Ecto neural progenitor cell (in vitro differentiated cells): ENCODE results near the gene HTR3C.
"Not testable (repeated sequence)": the region's sequence is repeated elsewhere in the genome, so short reads cannot be mapped to it uniquely, and the experiment has no call there.

Experiments used
- DNase-seq: peaks from one replicate; pipeline ENCODE4 v3.0.0-alpha.2; 2018; ENCODE audit warnings: low spot score

The HTR3C gene

DNA sequence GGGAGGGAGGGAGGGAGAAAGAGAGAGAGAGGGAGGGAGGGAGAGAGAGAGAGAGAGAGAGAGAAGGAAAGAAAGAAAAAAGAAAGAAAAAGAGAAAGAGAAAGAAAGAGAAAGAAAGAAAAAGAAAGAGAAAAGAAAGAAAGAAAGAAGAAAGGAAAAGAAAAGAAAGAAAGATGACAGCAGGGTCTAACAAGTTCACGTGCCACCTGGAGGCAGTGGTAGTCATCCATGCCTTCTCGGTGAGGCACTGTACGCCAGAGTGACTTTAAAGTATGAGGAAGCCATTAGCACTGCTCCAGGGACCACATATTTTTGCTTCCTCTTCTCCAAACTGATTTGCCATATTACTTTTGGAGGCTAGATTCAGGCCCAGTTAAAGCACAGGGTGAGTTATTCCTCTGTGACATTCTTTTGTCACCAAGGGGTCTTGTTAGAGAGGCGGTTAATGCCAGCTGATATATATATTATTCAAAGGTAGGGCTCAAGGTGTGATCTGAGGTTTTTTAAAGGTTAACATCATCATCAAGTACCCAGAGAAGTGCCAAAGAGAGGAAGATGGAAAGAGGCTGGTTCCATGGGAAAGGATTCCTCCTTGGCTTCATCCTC is 21.6 kb upstream of the HTR3C start, which contains the start of gene HTR3D:
Gene HTR3D, plus strand, starts transcription at position 556 of the 606 bp plus-strand sequence. Its CDS starts 0 bp downstream, at position 556.
- DNase-seq = no peak

DNA sequence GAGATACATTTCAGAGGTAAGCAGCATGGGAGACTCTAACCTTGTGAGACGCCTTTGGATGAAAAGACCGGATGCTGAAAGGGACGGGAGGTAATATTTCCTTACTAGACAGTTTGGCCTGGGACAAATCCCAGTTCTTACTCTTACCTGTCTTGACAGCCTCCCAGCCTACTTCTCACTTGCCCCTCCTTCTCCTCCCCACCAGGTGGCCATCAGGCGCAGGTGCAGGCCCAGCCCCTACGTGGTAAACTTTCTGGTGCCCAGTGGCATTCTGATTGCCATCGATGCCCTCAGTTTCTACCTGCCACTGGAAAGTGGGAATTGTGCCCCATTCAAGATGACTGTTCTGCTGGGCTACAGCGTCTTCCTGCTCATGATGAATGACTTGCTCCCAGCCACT is 15.0 kb upstream of the HTR3C start:
- no peak for DNase-seq

DNA sequence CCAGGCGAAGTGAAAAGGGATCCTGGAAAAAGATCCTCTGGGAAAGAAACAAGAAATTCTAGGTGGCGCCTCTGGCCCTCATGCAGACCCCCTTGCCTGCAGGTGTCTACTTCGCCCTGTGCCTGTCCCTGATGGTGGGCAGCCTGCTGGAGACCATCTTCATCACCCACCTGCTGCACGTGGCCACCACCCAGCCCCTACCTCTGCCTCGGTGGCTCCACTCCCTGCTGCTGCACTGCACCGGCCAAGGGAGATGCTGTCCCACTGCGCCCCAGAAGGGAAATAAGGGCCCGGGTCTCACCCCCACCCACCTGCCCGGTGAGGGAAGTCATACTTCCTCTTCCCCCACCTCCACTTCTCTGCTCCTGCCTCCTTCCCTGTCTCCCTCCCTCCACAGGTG is 14.5 kb upstream of the HTR3C start:
- DNase-seq = not testable (repeated sequence)

DNA sequence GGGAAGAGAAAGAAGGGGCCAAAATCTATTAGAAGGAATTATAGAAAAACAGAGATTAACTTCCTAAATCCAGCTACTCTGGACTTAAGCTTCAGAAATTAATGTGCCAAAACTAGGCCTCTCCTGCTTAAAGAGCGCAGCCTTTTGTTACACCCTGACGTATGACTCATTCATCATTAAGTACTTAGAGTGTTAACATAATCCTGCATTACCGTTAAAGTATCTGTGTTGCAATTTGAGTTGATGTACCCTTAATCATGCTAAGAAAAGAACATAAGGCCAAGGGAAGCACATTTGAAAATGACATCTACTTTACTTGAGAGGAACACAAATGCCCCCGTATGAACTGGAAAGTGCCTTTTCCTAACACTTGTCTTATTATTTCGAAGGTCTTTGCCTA is 13.4 kb upstream of the HTR3C start:
- no peak for DNase-seq

GRCh38 chr3:184040010-184040409 is 12.8 kb upstream of the HTR3C start:
- no peak for DNase-seq

DNA sequence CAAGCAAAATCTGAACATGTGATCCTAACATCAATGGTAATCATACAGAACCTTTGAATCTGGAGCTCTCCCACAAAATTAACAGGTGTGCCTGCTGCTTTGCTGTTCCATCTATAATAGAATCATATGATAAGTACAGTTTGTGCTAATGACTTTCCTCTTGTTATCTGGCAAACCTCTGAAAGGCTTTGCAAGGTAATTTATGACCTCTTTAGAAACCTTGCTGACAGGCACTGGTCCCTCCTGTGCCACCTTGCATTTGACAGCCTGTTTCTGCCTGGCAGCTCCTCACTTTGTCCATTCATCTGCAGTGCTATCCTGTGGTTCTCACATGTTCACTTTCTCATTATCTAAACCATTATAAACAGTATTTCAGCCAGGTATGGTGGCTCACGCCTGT is 10.2 kb upstream of the HTR3C start:
- DNase-seq = no peak

DNA sequence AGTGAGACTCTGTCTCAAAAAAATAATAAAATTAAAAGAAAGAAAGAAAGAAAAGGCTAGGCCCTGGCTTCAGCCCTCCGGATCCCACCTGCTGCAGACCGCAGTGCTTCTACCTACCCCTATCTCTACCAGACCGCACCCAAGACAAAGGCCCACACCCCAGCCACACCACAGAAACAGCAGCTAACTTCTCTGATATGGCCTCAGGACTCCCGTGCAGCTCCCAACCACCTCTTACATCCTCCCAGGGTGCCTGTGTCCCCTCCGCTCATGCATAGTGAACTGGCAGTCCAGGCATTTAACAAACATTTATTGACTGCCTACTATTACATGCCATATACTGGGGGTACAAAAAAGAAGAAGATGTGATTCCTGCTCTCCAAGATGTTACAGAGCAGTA is 6.9 kb upstream of the HTR3C start:
- no peak for DNase-seq

GRCh38 chr3:184050217-184050847 is 2.5 kb upstream of the HTR3C start:
- DNase-seq = no peak

GRCh38 chr3:184058029-184058428 is 5.2 kb downstream of the HTR3C start:
- no peak for DNase-seq

GRCh38 chr3:184059424-184059823 is 6.6 kb downstream of the HTR3C start:
- no peak for DNase-seq

DNA sequence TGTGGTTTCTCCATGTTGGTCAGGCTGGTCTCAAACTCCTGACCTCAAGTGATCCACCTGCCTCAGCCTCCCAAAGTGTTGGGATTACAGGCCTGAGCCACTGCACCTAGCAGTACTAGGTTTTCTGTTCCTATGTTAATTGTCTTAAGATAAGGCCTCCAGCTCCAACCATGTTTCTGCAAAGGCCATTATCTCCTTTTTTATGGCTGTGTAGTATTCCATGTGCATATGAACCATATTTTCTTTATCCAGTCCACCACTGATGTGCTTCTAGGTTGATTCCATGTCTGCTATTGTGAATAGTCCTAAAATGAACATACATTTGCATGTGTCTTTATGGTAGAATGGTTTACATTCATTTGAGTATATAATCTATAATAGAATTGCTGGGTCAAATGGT is 9.8 kb downstream of the HTR3C start:
- DNase-seq = no peak

- DNase-seq = no peak
Measured at GRCh38 chr3:184066211-184066610, 13.4 kb downstream of the HTR3C start.

GRCh38 chr3:184067573-184068055 is 14.8 kb downstream of the HTR3C start:
- DNase-seq = no peak

DNA sequence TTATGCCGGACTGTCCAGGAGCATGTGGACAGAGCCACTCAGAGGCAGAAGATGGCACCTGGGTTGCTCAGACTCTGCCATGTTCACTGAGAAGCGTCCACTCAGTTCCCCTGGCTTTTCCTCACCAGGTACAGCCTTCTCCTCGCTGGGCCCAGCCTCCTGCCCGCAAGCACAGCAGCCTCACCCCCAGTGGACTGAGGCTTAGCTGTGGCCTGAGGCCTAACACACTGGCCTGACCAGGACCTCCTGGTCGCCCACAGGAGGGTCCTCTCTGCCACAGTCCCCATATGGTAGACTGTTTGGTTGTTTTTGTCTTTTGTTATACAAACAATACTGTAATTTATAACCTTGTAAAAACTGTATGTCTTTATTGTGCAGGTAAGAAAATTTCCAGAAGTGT is 15.5 kb downstream of the HTR3C start:
- DNase-seq = no peak

- DNase-seq = not testable (repeated sequence)
Measured at GRCh38 chr3:184071142-184071541, 18.3 kb downstream of the HTR3C start.

DNA sequence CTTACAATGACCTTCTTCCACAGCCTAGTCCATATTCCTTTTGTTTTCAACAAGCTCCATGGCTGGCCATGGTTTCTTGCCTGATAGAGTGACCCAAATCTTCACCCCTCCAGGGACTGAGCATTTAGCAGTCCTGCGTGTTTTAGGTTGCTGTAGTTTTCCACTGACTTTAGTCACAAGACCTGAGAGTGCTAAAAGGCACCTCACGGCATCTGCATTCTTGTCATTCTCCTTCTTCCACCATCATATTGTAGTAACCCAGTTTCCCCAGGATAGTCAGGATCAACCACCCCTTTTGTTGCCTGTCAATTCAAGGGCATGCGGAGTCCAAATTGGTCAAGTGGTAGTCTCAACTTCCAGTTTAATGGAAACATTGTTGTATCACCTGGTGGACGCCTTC is 20.8 kb downstream of the HTR3C start:
- no peak for DNase-seq

- no peak for DNase-seq
Measured at GRCh38 chr3:184075901-184076300, 23.1 kb downstream of the HTR3C start.

- no peak for DNase-seq
Measured at GRCh38 chr3:184077881-184078280, 25.0 kb downstream of the HTR3C start.

- DNase-seq = no peak
Measured at GRCh38 chr3:184078851-184079250, 26.0 kb downstream of the HTR3C start.

DNA sequence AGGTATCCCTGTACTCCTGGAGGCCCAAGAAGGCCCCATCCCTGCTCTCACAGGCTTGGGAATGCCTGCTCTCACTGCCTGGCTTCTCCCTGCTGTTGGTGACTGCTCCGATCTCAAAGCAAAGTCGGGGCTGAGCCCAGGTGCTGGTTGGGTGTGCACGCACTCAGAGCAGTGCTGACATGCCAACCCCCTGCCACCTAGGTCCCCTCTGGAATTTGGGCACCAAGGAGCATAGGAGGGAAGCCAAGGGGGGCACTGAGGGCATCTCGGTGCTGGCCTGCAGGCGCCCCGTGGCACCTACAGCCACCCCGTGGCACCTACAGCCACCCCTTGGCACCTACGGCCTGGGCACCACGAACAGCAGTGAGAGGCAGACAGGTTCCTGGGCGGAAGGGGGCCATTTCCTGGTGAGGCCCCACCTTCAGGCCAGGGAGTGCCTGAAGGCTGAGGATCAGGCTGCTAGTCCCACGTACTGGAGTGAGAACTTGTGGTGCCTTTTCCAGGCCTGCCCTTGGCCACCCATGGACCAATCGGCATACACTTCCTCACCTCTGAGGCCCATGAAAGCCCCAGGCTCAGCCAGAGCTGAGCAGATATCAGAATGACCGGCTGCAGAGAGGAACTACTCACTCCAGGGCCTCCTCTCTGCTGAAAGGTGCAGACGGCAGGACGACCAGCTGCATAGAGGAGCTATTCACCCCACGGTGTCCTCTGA is 28.4 kb downstream of the HTR3C start:
- DNase-seq = no peak

- DNase-seq = no peak
Measured at GRCh38 chr3:184082034-184082433, 29.2 kb downstream of the HTR3C start.

- no peak for DNase-seq
Measured at GRCh38 chr3:184082465-184082864, 29.6 kb downstream of the HTR3C start.

GRCh38 chr3:184085389-184085852 is 32.6 kb downstream of the HTR3C start:
- DNase-seq = no peak
